GM19025 (cell line): ENCODE results near the gene CSF2RB.

Experiments
- ATAC-seq: cut with Tn5 transposase; IDR thresholded peaks from one replicate; pipeline ENCODE4 v1.9.1; 2021; ENCODE audit warnings: mild to moderate bottlenecking, low read depth, moderate library complexity; ENCODE audit not compliant: unreplicated experiment

The CSF2RB gene

GRCh38 chr22:36934418-36935312 is 21.2 kb downstream of the CSF2RB start:
- ATAC-seq: no peak

DNA sequence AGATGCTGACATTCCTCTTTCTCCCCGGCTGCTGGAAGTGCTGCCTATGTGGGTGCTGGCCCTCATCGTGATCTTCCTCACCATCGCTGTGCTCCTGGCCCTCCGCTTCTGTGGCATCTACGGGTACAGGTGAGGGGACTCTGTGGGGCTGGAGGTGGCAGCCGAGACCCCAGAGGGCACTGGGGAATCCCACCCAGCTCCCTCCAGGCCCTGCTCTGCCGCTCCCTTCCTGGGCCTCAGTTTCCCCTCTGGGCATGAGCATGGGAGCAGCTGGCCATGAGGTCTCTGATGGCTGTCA is 21.8 kb downstream of the CSF2RB start:
- ATAC-seq: no peak

DNA sequence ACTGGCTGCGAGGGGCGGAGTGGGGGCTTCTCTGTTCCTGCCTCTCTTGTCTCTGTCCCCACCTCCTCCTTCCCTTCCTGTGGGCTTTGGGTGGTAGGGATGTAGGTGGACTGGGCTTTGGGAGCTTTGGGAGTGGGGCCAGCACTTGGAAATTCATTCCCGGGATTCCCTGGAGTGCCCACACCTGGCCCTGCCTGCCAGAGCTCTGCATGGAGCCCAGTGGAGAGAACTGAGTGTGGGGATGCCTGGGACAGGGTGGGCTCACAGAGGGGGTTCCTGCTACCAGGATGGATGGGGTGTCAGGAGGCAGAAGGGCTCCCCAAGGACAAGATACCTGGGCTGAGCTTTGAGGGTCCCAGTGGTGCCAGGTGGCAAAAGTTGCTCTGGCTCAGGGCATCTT is 22.3 kb downstream of the CSF2RB start:
- no peak for ATAC-seq

DNA sequence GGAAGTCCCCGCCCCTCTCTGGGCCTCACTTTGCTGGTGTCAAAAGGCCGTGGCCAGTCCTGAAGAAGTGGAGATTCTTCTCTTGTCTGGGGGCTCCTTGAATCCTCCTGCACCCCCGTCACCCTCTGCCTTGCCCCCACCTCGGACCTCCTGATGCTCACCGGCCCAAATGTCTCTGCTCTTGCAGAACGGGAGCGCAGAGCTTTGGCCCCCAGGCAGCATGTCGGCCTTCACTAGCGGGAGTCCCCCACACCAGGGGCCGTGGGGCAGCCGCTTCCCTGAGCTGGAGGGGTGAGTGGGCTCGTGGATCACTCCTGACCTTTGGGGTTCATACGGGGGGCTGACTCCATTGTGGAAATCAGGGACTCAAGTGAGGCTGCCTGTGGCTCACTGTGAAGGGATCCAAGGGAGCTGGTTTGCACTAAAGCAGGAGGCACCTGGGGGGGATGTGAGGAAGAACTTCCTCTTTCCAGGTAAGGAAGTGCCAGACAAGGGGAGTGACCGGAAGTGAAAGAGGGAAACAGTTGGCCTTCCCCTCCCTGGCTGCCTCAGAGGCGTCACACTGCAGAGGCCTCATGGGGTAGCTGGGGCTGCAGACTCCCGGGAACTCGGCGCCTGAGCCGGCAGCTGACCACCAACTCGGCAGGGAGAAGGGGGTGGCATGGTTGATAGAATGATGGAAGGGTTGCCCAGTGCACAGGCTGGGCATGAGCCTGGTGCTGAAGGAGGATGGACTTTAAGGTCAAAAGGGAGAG is 23.1 kb downstream of the CSF2RB start:
- no peak for ATAC-seq

DNA sequence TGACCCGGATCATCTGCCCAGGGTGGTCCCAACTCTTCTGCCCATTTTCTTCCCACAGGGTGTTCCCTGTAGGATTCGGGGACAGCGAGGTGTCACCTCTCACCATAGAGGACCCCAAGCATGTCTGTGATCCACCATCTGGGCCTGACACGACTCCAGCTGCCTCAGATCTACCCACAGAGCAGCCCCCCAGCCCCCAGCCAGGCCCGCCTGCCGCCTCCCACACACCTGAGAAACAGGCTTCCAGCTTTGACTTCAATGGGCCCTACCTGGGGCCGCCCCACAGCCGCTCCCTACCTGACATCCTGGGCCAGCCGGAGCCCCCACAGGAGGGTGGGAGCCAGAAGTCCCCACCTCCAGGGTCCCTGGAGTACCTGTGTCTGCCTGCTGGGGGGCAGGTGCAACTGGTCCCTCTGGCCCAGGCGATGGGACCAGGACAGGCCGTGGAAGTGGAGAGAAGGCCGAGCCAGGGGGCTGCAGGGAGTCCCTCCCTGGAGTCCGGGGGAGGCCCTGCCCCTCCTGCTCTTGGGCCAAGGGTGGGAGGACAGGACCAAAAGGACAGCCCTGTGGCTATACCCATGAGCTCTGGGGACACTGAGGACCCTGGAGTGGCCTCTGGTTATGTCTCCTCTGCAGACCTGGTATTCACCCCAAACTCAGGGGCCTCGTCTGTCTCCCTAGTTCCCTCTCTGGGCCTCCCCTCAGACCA is 24.0 kb downstream of the CSF2RB start:
- ATAC-seq: no peak

GRCh38 chr22:36938028-36938425 is 24.6 kb downstream of the CSF2RB start:
- ATAC-seq: no peak

DNA sequence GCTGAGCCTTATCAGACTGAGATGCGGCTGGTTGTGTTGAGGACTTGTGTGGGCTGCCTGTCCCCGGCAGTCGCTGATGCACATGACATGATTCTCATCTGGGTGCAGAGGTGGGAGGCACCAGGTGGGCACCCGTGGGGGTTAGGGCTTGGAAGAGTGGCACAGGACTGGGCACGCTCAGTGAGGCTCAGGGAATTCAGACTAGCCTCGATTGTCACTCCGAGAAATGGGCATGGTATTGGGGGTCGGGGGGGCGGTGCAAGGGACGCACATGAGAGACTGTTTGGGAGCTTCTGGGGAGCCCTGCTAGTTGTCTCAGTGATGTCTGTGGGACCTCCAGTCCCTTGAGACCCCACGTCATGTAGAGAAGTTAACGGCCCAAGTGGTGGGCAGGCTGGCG is 25.5 kb downstream of the CSF2RB start:
- no peak for ATAC-seq

DNA sequence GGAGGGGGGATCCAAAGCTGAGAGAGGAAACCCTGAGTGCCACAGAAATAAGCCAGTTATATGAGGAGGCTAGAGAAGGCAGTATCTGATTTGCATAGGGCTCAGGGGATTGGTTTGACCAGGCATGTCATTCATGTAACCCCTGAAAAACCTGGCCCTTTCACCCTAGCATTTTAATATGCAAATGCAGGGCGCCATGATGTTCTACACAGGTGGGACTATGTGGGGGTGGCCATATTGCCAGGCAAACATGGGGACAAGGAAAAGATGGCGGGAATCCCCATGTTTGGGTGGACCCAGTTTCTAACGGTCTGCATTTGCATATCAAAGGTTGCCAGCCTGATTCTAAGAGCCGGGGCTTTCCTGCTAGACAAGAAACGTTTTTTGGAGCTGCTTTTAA is 27.2 kb downstream of the CSF2RB start:
- no peak for ATAC-seq

DNA sequence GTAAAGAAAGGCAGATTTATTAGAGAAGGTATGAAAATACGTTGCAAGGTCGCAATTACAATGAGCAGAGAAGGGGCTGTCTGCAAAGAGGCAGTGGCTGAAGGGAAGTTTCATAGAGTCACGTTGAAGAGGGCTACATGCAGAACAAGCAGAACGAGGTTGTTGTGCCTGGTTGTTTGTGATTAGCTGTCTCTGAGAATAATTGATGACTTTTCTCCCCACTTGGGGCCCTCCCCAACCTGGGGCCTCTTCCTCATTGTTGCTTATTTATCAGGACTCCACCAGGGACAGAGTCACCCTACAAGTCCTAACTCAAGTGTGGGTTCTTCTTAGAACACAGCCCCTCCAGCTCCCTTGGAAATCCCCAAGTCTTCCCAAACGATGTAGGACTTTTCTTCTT is 29.1 kb downstream of the CSF2RB start:
- ATAC-seq: no peak

DNA sequence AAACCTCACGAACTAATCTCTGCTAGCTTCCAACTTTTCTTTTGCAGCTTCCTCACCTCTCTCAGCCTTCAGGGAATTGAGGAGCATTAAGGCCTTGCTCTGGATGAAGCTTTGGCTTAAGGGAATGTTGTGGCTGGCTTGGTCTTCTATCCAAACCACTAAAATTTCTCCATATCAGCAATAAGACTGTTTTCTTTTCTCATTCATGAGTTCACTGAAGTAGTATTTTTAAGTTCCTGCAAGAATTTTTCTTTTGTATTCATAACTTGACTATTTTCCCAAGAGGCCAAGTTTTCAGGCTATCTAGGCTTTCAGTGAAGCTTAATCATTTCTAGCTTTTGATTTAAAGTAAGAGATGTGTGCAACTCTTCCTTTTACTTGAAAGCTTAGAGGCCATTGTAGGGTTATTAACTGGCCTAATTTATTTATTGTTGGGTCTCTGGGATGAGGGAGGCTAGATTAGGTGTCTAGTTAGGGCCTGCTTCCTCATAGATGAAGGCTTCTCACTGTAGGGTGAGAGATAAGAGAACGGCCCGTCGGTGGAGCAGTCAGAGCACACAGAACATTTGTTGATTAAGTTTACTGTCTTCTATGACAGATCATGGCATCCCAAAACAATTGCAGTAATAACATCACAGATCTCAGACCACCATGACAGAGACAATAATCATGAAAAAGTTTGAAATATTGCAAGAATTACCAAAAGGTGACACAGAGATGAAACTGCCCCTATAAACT is 33.2 kb downstream of the CSF2RB start:
- ATAC-seq: no peak

DNA sequence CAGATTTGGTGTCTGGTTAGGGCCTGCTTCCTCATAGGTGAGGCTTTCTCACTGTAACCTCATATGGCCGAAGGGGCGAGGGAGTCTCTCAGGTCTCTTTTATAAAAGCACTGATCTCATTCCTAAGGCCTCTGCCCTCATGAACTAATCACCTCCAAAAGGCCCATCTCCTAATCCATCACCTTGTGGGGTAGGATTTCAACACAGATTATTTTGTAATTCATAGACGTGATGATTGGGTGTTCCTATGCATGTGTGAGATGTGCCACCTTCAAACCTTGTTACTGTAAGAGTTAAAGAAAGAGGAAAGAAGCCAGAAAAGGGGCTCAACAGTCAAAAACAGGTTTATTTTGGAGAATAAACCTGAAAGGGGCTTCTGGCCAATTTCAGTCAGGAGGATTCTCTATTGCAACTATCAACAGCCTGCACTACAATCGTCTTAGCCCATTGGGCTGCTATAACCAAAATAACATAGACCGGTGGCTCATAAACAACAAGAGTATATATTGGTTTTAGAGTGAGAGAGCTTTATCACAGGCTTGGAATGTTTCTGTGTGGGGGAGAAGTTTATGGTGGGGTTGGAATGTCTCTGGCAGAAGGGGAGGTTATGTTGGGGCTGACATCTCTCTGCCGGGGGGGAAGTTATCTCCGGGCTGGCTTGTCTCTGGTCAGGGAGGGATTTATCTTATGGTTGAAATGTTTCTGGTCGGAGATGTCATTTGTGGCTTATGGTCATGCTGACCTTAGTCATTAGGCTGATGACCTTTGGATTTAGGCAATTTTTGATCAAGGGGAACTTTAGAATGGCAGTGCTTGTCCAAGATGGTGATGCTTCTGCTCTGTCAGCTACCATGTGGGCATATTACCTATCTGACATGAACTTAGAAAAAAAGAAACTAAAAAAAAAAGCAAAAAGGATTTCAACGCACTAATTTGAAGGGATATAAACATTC is 35.1 kb downstream of the CSF2RB start:
- no peak for ATAC-seq

DNA sequence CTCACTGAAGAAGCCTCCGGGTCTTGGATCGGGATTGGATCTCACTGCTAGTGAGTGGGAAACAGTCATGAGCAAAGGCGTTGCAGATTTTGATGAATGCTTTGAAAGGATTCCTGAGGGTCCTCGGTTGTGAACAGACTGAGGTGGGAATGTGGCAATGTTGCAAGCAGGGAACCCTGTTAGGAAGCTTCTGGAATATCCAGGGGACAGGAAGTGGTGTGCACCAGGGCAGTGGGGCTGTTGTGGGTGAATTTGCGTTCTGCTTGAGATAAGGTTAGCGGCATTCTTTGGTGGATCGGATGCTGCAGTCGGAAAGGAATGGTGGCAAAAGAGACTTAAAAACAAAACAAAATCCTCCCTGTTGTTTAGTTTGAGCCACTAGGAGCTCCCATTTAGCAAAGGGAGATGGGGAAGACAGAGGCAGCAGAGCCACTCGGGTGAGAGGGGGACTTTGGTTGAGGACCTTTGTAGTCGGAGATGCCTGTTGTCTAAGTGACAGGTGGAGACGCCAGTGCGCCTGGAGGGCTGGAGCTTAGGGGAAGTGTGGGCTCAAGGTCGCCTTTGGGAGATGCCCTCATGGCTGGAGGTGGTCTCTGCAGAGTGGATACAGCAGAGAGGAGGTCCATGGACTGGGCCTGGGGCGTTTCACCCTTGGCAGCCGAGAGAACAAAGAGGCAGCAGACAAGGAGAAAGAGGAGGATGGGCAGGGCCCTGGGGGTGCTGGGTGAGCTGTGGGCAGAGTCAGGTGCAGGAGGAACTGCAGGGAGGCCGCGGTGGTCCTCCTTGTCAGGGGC is 37.6 kb downstream of the CSF2RB start:
- no peak for ATAC-seq

DNA sequence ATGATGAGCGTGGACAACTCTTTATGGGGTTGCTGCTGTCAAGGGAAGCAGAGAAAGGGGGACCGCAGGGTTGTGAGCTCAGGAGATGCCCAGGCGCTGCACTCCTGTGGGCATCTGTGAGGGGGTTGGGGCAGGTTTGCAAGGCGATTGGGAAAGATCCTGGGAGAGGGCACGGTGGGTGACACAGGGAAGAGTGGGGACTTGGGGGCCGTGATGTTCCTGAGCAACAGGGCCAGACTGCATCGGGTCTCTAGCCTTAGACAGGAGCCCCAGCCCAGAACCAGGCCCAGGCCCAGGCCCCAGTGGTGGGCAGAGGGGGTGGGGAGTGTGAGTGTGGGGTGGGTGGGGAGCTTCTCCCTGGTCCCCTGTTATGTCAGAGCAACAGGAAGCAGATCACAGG is 38.3 kb downstream of the CSF2RB start:
- no peak for ATAC-seq

DNA sequence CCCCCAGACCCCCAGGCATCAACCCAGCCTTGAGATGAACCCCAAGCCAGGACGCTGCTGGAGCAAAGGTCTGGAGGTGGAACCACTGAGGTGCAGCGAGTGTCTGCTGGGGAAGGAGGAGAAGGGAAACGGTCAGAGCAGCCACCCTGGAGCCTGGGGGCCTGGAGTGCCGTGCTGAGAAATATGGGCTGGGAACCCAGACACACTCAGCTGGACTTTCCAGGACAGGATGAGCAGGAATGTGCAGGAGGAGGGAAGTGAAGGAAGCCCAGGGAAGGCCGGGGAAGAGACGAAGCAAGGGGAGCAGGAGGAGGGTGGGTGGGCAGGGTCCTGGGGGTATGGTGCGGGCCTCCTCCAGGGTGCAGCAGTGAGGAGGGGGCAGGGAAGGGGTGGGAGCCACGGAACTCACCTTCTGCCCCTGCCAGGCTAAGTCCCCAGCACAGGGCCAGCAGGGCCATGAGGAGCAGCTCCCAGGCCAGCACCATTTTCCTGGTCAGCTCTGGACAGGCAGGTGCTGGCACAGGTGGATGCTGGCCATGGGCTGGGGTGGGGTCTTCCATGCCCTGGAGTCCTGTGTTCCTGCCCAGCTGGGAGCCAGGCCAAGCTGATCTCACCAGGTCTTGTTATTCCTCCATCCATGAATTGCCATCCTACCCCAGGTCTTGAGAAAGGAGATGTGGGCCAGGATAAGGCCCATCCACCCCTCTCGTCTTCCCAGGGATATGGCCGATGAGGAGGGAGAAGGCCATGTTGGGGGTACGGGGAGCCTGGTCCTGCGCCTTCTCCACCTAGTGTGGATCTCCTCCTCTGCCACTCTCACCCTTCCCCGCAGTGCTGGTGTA is 40.0 kb downstream of the CSF2RB start:
- ATAC-seq: no peak

DNA sequence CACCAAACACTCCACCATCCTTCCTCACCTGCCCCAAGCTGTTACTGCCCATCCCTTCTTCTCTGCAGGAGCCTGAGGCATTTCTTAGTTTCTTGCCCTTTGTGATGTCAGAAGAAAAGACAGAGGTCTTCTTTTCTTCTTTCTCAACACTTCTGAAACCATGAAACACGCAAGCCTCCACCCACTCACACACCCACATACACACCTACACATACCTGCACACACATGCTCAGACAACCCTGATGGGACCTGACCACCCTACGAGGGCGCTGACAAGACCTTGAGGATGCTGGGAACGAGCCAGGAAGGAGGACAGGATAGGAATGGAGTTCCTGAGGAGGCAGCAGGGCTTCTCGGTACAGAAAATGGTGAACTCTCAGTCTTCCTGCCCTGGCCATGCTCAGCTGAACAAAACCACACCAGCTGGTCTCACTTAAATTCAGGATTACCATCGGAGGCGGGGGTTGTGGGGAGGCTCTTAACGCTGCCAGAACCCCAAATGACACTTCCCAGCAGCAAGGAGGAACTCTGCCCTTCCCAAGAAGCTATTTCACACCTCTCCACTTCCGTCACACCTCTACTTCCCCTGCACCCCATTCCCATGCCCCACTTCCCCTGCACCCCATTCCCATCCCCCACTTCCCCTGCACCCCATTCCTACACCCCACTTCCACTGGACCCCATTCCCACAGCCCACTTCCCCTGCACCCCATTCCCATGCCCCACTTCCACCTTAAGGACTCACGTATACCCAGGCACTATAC is 41.0 kb downstream of the CSF2RB start:
- ATAC-seq: no peak

GRCh38 chr22:36955691-36956090 is 42.3 kb downstream of the CSF2RB start:
- no peak for ATAC-seq

- ATAC-seq: no peak
These were observed 44.9 kb downstream of the CSF2RB start for GRCh38 chr22:36958366-36958765.
